LNCaP clone FGC (cell line): ENCODE data around the gene TTLL3.

ENCODE experiments used
- DNase-seq: peaks from one replicate; pipeline ENCODE4 v3.0.0-alpha.2; 2011; ENCODE audit warnings: low read depth
- H3K4me3 ChIP-seq: 2 replicates; pipeline ENCODE4 v1.5.1; 2011; ENCODE audit warnings: mild to moderate bottlenecking, low read depth, low read length, control low read depth
- TF ChIP-seq, protein P1 (sequence below): IDR thresholded peaks from 2 replicates; pipeline ENCODE4 v1.5.1; 2012; ENCODE audit warnings: mild to moderate bottlenecking; ENCODE audit not compliant: control insufficient read depth, insufficient read depth; ENCODE audit errors: extremely low read depth

The TTLL3 gene

DNA sequence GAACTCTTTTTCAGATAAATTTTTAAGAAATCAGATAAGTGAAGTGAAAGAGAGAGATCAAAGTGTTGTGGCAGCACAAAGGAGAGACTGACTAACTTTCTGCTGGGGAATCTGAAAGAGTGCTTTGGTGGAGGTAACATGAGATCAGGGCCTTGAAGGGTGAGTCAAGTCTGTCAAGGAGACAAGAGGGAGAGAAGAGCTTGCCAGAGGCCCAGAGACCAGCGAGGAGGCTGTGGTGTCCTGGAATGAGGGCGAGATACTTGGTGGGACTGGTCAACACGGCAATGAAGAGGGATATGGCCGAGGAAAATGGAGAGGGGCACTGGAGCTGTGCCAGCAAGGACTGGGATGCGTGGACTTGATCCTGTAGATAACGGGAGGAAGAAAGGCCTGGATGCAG is 22.3 kb upstream of the TTLL3 start:
- H3K4me3 ChIP-seq = no peak overlapping the region
- no peak for DNase-seq
- TF ChIP-seq, protein P1, sequence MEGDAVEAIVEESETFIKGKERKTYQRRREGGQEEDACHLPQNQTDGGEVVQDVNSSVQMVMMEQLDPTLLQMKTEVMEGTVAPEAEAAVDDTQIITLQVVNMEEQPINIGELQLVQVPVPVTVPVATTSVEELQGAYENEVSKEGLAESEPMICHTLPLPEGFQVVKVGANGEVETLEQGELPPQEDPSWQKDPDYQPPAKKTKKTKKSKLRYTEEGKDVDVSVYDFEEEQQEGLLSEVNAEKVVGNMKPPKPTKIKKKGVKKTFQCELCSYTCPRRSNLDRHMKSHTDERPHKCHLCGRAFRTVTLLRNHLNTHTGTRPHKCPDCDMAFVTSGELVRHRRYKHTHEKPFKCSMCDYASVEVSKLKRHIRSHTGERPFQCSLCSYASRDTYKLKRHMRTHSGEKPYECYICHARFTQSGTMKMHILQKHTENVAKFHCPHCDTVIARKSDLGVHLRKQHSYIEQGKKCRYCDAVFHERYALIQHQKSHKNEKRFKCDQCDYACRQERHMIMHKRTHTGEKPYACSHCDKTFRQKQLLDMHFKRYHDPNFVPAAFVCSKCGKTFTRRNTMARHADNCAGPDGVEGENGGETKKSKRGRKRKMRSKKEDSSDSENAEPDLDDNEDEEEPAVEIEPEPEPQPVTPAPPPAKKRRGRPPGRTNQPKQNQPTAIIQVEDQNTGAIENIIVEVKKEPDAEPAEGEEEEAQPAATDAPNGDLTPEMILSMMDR = no peak

- H3K4me3 ChIP-seq = no peak overlapping the region
- no peak for DNase-seq
- TF ChIP-seq, protein P1 = no peak
Observed at GRCh38 chr3:9791127-9791526, 18.9 kb upstream of the TTLL3 start.

DNA sequence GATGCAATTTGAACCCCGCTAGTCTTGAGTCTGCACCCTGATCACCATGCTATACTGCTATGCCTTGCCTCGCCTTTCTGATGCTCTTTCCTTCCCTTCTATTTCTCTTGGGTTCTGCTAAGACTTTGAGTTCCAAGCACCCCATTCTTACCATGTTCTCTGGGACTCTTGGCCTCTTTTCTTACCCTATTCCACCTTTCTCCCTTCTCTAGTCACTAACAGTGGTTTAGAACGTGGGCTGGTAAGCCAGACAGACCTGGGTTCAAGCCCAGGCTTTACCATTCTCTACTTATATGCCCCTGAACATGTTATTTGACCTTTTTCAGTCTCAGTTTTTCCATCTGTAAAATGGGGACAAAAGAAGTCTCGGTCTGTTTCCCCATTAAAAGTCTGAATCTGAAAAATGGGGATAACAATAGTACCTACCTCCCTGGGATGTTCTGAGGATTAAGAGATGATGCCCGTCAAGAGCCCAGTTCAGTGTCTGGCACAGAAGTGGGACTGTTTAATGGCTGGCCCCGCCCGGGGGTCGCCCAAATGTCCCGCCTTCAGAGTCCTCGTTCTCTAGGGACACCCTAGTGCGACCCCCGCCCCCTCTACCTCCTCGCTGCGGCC is 18.2 kb upstream of the TTLL3 start:
- no peak for DNase-seq
- H3K4me3 ChIP-seq = peak overlapping the region; percentile 97
- TF ChIP-seq, protein P1 = no peak

DNA sequence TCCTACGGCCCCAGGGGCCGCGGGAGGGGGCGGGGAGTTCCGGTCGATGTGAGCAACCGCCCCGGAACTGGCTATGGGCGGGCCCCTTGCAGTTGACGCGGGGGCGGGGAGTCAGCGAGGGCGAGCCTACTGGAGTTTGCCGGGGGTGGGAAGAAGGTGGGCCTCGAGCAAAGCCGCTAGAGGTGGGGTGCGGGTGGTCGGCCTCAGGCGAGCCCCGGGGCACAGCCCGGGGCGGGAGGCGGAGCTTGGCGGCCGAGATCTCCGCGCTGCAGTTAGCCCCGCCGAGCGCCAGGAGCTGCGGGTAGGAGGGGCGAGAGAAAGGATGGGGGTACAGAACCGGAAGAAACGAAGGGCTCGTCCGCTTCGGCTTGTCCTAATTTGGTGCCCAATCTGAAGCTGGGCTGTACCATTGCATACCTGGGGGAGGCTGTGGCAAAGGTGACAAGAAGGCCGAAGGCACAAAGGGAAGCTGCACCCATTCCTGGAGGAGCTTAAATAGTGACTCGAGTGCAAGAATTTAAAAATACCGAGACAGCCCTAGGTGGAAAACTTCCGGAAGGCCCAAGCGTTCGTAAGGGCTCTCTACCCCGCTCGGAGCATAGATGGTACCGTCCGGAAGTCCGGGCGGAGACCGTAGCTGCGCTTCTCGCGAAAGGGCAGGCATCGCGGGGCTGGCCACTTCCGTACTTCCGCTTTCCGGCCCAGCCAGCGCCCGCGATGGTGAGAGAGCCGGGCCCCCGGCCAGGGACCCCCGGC is 17.5 kb upstream of the TTLL3 start, which contains the start of the genes ARPC4 and TADA3:
Gene ARPC4 (plus strand): TSS at position 678 of the 756 bp plus-strand sequence. CDS start 40 bp downstream, at position 718.
Gene TADA3 (minus strand): TSS at position 69 of the 756 bp plus-strand sequence. CDS start 1,007 bp downstream, outside the sequence.
- peak within 1 kb of the TSS; percentile 97 for H3K4me3 ChIP-seq
- TF ChIP-seq, protein P1 = no peak
- peak; percentile 94 for DNase-seq

GRCh38 chr3:9793161-9793781 is 16.8 kb upstream of the TTLL3 start:
- peak overlapping the region; percentile 97 for H3K4me3 ChIP-seq
- DNase-seq = no peak
- TF ChIP-seq, protein P1 = no peak

- TF ChIP-seq, protein P1 = no peak
- no peak for DNase-seq
- H3K4me3 ChIP-seq = no peak overlapping the region
Observed at GRCh38 chr3:9794400-9794799, 15.7 kb upstream of the TTLL3 start.
